DMS153 (cell line): ENCODE measurements around the gene SULT1C4.
A peak's percentile ranks its signal among the peaks of the same experiment; 100 is the strongest.
"Not testable (repeated sequence)": the region's sequence is repeated elsewhere in the genome, so short reads cannot be mapped to it uniquely, and the experiment has no call there.

Source experiments
- DNase-seq: peaks from one replicate; lab custom pipeline; 2025; lab: John Stamatoyannopoulos, UW

SULT1C4 gene

GRCh38 chr2:108377815-108378630 lies at the start of gene SULT1C4:
Gene SULT1C4, plus strand, starts transcription at chr2:108377954. Its CDS starts 384 bp downstream, at chr2:108378338.
- DNase-seq: no peak

DNA sequence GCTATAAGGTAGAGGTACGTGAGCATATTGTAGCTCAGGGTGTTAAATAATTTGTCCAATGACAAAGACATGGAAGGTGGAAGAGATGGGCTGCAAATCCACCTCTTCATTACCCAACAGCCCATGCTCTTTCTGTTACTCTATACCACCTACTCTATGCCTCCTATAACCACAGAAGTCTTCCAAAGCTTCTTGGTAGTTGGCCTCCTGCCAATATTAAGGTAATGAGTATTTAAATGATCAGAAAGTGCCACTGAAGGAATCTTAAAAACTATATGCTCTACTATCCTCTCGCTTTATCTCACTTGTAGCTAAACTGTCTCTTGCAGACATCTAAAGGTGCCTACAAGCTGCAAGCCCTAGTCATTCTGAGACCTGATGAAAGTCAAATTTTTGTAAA lies 48.0 kb upstream of the SULT1C4 start:
- DNase-seq: no peak

DNA sequence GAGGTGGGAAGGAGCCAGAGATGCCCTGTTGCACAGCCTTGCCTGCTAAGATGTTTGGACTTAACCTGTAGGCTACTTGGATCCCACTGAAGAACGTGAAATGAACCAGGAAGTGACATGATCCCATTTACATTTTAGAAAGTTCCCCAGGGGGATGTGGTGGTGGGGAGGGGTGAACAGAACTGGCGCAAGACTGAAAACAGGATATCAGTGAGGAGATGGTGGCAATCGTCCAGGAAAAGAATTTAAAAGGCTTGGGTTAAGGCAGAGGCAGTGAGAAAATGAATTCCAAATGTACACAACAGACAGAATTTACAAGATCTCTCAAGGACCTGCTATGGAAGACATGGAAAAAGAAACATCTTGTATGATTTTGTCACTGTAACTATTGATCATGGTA lies 46.8 kb upstream of the SULT1C4 start:
- DNase-seq: peak; percentile 7

DNA sequence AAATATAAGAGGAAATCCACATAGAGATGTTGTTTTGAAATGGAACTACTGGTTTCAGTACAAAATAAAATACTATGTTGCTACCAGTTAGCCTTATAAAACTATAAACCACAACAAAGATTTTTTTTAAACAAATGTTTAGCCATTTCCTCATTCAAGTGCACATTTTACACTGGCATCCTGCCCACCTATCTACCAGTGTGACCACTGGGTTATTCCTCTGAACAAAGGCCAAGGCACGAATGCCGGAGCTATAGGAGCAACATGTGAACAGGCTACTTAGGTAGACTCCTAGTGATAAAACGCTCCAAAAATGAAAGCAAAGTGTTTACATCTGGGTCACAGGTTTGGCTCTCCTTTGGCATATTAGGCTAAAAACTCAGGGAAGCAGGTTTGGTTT lies 31.8 kb upstream of the SULT1C4 start:
- DNase-seq: no peak

DNA sequence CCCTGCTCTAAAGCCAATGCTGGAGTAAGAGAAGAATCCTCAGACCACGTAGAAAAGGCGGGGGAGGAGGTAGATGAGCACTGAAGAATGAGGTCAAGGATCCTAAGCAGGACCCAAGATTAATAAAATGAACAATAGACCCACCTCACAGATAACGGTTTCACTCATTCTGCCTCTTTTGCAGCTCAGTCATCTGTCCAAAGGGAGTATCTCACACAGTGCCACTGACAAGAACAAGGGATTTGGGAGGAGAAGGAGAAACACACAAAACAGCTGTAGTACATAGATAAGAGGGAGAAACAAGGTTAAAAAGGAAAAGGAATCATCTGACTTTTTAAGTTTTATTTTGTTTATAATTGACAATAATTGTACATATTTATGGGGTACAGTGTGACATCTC lies 30.9 kb upstream of the SULT1C4 start:
- DNase-seq: no peak

- DNase-seq: no peak
Observed at GRCh38 chr2:108347786-108348185, 30.0 kb upstream of the SULT1C4 start.

DNA sequence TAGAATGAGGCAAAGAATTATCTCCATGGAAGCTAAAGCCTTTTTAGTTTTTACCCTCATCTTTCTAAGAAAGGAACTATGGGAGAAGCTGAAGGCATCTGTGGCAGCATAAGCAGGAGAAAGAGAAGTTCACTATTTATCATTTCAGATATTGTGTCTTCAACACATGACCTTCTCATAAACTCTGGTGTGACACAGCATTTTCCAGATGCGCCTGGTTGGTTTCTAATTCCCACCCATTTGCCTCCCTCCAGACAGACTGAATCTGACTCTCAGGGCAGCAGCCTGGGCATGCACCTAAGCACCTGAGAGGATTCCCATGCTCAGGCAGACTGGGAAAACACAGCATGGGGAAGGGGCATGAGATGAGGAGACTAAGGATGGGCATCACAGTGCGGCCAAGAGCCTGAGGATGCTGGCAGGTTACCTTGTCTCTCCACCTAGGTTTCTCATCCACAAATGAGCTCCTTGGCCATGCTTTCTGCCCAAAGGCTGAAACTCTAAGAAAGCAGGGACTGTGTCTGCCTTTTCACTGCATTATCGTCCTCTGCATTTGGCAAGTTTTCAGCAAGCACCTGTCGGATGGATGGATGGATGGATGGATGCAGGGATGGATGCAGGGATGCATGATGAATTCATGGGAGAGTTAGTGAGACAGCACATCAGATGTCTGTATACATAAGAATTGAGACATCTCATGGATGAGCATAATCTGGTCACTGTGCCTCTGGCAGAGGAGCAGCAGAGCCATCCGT lies 28.8 kb upstream of the SULT1C4 start:
- DNase-seq: no peak

DNA sequence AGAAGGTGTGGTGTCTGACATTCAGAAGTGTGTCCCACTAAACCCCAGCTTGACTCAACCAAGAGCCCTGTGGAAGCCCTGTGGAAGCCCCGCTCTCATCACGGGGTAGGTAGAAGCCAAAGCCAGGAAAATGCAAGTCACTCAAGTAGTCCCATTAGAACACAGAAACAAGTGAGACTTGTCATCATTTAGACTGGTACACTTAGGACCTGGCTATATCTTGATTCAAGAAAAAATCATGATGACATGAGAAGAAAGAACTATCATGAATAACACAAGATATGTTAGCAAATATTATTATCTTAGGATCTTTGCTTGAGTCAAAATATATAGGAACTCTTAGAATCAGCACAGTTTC lies 28.2 kb upstream of the SULT1C4 start:
- no peak for DNase-seq

- DNase-seq: no peak
Observed at GRCh38 chr2:108351889-108352288, 25.9 kb upstream of the SULT1C4 start.

GRCh38 chr2:108354136-108354535 lies 23.6 kb upstream of the SULT1C4 start:
- DNase-seq: no peak

DNA sequence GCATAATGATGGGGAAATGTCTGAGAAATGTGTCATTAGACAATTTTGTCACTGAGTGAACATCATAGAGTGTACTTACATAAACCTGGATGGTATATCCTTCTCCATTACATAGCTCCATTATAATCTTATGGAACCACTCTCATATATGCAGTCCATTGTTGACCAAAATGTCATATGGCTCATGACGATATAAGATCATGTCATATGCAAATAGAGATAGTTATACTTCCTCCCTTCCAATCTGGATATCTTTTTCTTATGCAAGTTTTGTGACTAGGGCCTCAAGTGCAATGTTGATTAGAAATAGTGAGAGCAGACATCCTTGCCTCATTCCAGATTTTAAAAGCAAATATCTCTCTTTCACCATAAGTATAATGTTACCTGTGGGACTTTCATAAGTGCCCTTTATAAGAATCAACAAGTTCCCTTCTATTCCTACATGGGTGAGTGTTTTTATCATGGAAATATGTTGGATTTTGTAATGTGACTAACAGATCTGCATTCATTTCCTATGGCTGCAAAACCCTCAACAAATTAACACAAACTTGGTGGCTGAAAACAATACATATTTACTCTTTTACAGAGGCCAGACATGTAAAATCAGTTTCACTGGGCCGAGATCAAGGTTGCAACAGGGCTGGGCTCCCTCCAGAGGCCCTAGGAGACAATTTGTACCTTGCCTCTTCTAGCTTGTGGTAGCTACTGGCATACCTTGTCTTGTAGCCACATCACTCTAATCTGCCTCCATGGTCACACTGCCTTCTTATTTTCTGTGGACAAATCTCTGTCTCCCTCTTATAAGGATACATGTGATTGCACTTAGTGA lies 21.6 kb upstream of the SULT1C4 start:
- DNase-seq: no peak

DNA sequence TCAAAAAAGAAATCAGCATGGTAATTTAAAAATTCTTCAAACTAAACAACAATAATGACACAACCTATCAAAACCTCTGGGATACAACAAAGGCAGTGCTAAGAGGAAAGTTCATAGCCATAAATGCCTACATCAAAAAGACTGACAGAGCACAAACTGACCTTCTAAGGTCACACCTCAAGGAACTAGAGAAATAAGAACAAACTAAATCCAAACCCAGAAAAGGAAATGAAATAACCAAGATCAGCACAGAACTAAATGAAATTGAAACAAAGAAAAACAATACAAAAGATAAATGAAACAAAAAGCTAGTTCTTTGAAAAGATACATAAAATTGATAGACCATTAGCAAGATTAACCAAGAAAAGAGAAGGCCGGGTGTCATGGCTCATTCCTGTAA lies 18.4 kb upstream of the SULT1C4 start:
- DNase-seq: not testable (repeated sequence)

DNA sequence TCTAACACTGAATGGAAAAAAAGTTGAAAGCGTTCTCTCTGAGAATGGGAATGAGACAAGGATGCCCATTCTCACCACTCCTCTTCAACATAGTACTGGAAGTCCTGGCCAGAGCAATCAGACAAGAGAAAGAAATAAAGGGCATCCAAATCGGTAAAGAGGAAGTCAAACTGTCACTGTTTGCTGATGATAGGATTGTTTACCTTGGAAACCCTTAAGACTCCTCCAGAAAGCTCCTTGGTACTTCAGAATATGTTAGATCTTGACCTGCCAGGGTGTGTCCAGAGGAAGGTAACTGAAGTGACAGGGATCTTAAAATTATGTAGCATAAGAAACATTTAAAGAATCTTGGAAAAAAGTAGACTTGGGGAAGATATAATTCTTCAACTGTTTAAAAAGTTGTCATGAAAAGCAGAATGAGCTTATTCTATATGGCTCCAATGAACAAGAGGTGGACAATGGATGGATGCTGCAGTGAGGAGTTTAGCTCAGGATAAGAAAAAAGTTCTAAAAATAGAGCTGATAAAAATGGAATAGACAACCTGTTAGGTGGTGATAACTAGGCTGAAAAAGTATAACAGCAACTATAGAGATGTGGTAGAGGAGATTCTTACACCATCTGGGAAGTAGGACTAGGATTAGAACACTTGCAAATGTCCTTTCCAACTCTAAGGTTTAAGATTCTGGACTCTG lies 16.8 kb upstream of the SULT1C4 start:
- DNase-seq: no peak

GRCh38 chr2:108363024-108363907 lies 14.5 kb upstream of the SULT1C4 start:
- DNase-seq: no peak

DNA sequence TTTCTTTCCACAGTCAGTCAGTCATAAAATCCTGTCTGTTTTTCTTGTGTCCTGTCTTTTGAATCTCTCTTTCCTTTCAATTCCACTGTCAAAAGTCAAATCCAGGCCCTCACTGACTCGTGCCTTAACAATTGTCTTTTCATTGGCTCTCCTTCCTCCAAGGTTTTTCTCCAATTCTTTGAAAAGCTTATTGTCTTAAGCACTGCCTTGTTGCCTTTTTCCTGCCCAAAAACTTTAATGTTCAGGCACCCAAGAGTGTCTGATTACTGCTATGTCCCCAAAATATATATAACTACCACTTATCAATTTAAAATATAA lies 13.9 kb upstream of the SULT1C4 start:
- DNase-seq: no peak

DNA sequence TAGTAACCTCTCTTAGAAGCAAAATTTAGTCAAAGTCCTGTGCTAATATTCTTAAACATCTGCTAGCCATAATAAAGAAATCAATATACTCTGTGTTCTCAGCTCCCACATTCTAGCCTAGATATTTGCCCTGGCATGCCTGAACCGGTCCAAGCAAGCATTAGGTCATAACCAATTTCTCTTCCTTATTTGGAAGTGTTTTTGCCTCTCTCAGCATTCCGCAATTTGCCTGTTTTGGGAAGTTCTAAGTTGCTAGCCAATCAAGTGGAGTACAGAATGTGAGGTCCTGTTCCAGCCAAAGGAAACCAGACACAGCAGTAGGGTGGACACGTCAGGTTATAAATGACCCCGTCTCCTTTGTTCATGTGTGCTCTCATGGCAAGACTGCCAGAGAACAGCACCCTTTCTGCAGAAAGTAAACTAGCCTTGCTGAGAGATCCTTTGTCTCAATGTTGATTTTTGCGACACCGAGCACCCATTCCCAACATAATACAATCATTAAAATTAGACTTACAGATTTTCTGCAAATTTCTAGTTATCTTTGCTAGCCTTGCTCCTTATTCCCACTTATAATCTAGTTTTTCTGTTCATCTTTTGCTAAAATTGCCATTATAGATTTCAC lies 13.0 kb upstream of the SULT1C4 start:
- DNase-seq: peak; percentile 3

- no peak for DNase-seq
Observed at GRCh38 chr2:108365656-108366055, 12.1 kb upstream of the SULT1C4 start.

- no peak for DNase-seq
Observed at GRCh38 chr2:108367014-108367413, 10.7 kb upstream of the SULT1C4 start.

GRCh38 chr2:108367561-108368175 lies 10.1 kb upstream of the SULT1C4 start:
- no peak for DNase-seq

GRCh38 chr2:108369153-108369552 lies 8.6 kb upstream of the SULT1C4 start:
- no peak for DNase-seq
